ENCODE measurements around the gene HTR3A. TPM values are rescaled to one million over a fixed set of nuclear protein-coding genes. Genes with fewer than 3 reads are reported as not detected.
"Not testable (repeated sequence)": the region's sequence is repeated elsewhere in the genome, so short reads cannot be mapped to it uniquely, and the experiment has no call there.

HTR3A gene
- total RNA-seq, 2 experiments from 2014 or later = not detected

- Mint-ChIP-seq H3K4me1 (ENCODE audit: low read depth) (no peaks in the 10 kb centered on the region), H3K9me3 (no peaks in the 10 kb centered on the region), H3K27ac (no peak overlapping the region), H3K36me3 (ENCODE audit: low read depth) (no peaks in the 10 kb centered on the region), H3K4me3 (no peak overlapping the region), H3K27me3 (peaks cover 26% of the 10 kb centered on the region)
- no peak for TF ChIP-seq CTCF (IDR thresholded peaks at IDR 0.05)
- H3K9me3 ChIP-seq (ENCODE audit: control insufficient read depth in 1 of 2, insufficient read depth in 1 of 2, low read length in 2 of 2) = no peaks in the 10 kb centered on the region
- ChIA-PET CTCF (no interaction called here), POLR2A (no interaction called here)
- H3K36me3 ChIP-seq (ENCODE audit: insufficient read depth, low read length) = no peaks in the 10 kb centered on the region
- intact Hi-C loops (cut with DNase I, micrococcal nuclease) = no loop called here
- ATAC-seq (ENCODE audit: poor library complexity) = no peak
- DNase-seq = no peak
- no peak overlapping the region for H3K4me3 ChIP-seq (ENCODE audit: low read length)
- no peak overlapping the region for H3K27ac ChIP-seq (ENCODE audit: low read depth in 1 of 2, low read length in 2 of 2)
- H3K4me1 ChIP-seq (ENCODE audit: insufficient read depth, low read length) = peaks cover 8% of the 10 kb centered on the region
- H3K27me3 ChIP-seq (ENCODE audit: control insufficient read depth in 1 of 2, insufficient read depth in 2 of 2, low read length in 2 of 2) = peaks cover 0 to 2% of the 10 kb centered on the region in 2 experiments
Observed at GRCh38 chr11:113937918-113938317, 37.0 kb upstream of the HTR3A start.

GRCh38 chr11:113942256-113942655, 32.7 kb upstream of the HTR3A start:
- H3K27me3 ChIP-seq (ENCODE audit: control insufficient read depth in 1 of 2, insufficient read depth in 2 of 2, low read length in 2 of 2) = no peaks in the 10 kb centered on the region
- DNase-seq = no peak
- Mint-ChIP-seq H3K9me3 (no peaks in the 10 kb centered on the region), H3K4me1 (ENCODE audit: low read depth) (no peaks in the 10 kb centered on the region), H3K27ac (no peak overlapping the region), H3K27me3 (peaks cover 6% of the 10 kb centered on the region), H3K4me3 (no peak overlapping the region), H3K36me3 (ENCODE audit: low read depth) (no peaks in the 10 kb centered on the region)
- ChIA-PET CTCF (no interaction called here), POLR2A (interaction anchor here (0.6 kb wide), 1 partner anchor 21 kb away, joined by 3 read pairs; no protein-coding TSS in a partner anchor)
- H3K4me3 ChIP-seq (ENCODE audit: low read length) = no peak overlapping the region
- no peak overlapping the region for H3K27ac ChIP-seq (ENCODE audit: low read depth in 1 of 2, low read length in 2 of 2)
- ATAC-seq (ENCODE audit: poor library complexity) = no peak
- H3K4me1 ChIP-seq (ENCODE audit: insufficient read depth, low read length) = no peaks in the 10 kb centered on the region
- H3K36me3 ChIP-seq (ENCODE audit: insufficient read depth, low read length) = no peaks in the 10 kb centered on the region
- H3K9me3 ChIP-seq (ENCODE audit: control insufficient read depth in 1 of 2, insufficient read depth in 1 of 2, low read length in 2 of 2) = no peaks in the 10 kb centered on the region
- TF ChIP-seq CTCF (IDR thresholded peaks at IDR 0.05) = no peak
- intact Hi-C loops (cut with DNase I, micrococcal nuclease) = no loop called here

GRCh38 chr11:113946162-113946561, 28.7 kb upstream of the HTR3A start:
- H3K4me1 Mint-ChIP-seq (ENCODE audit: low read depth); H3K4me3 Mint-ChIP-seq; H3K9me3 Mint-ChIP-seq; H3K4me1 ChIP-seq (ENCODE audit: insufficient read depth, low read length); CTCF ChIA-PET; H3K36me3 Mint-ChIP-seq (ENCODE audit: low read depth); H3K9me3 ChIP-seq (ENCODE audit: control insufficient read depth in 1 of 2, insufficient read depth in 1 of 2, low read length in 2 of 2); H3K27ac ChIP-seq (ENCODE audit: low read depth in 1 of 2, low read length in 2 of 2); H3K27me3 ChIP-seq (ENCODE audit: control insufficient read depth in 1 of 2, insufficient read depth in 2 of 2, low read length in 2 of 2); intact Hi-C loops (cut with DNase I, micrococcal nuclease); ATAC-seq (ENCODE audit: poor library complexity); H3K27ac Mint-ChIP-seq; H3K4me3 ChIP-seq (ENCODE audit: low read length); DNase-seq; POLR2A ChIA-PET; H3K36me3 ChIP-seq (ENCODE audit: insufficient read depth, low read length): not testable (repeated sequence)
- H3K27me3 Mint-ChIP-seq = peaks cover 11% of the 10 kb centered on the region

- Mint-ChIP-seq H3K27me3 (peaks cover 26% of the 10 kb centered on the region), H3K4me1 (ENCODE audit: low read depth) (no peaks in the 10 kb centered on the region), H3K4me3 (no peak overlapping the region), H3K9me3 (no peaks in the 10 kb centered on the region), H3K36me3 (ENCODE audit: low read depth) (no peaks in the 10 kb centered on the region), H3K27ac (no peak overlapping the region)
- H3K9me3 ChIP-seq (ENCODE audit: control insufficient read depth in 1 of 2, insufficient read depth in 1 of 2, low read length in 2 of 2) = no peaks in the 10 kb centered on the region
- CTCF ChIA-PET = no interaction called here
- ATAC-seq (ENCODE audit: poor library complexity) (no peak), DNase-seq (no peak)
- H3K36me3 ChIP-seq (ENCODE audit: insufficient read depth, low read length) = no peaks in the 10 kb centered on the region
- H3K4me3 ChIP-seq (ENCODE audit: low read length) = no peak overlapping the region
- no peak overlapping the region for H3K27ac ChIP-seq (ENCODE audit: low read depth in 1 of 2, low read length in 2 of 2)
- H3K4me1 ChIP-seq (ENCODE audit: insufficient read depth, low read length) = no peaks in the 10 kb centered on the region
- H3K27me3 ChIP-seq (ENCODE audit: control insufficient read depth in 1 of 2, insufficient read depth in 2 of 2, low read length in 2 of 2) = peaks cover 4% of the 10 kb centered on the region in 2 experiments
- intact Hi-C loops (cut with DNase I, micrococcal nuclease) = no loop called here
- POLR2A ChIA-PET = no interaction called here
- no peak for TF ChIP-seq CTCF (IDR thresholded peaks at IDR 0.05)
Observed at GRCh38 chr11:113947994-113948393, 26.9 kb upstream of the HTR3A start.
